Suprapubic skin (tissue), 4 donors: ENCODE measurements around the gene DIO3. TPM values are rescaled to one million over a fixed set of nuclear protein-coding genes. Genes with fewer than 3 reads are reported as not detected.

Source experiments
- DNase-seq, 2 donors: peaks; one replicate each; pipeline ENCODE4 v3.0.0-alpha.2; 2019; ENCODE audit warnings: low spot score in 2 of 2
- H3K27ac ChIP-seq: fragments of 200-600 bp; sonication (generic); one replicate; pipeline ENCODE4 v1.5.1; 2019
- H3K27me3 ChIP-seq: fragments of 200-600 bp; sonication (generic); one replicate; pipeline ENCODE4 v1.5.1; 2019
- H3K36me3 ChIP-seq: fragments of 200-600 bp; sonication (generic); one replicate; pipeline ENCODE4 v1.5.1; 2019
- H3K4me1 ChIP-seq: fragments of 200-600 bp; sonication (generic); one replicate; pipeline ENCODE4 v1.5.1; 2019
- H3K4me3 ChIP-seq: fragments of 200-600 bp; sonication (generic); one replicate; pipeline ENCODE4 v1.5.1; 2019; ENCODE audit warnings: mild to moderate bottlenecking
- H3K9me3 ChIP-seq: fragments of 200-600 bp; sonication (generic); one replicate; pipeline ENCODE4 v1.5.1; 2019
- CTCF ChIP-seq, 2 donors: fragments of 200-600 bp in 1 of 2; fragments of 450-650 bp in 1 of 2; sonication (generic) in 1 of 2; IDR thresholded peaks; one replicate each; pipeline ENCODE4 v1.5.1; 2016 to 2019; ENCODE audit warnings: antibody characterized with exemption in 2 of 2, mild to moderate bottlenecking in 1 of 2, moderate library complexity in 1 of 2
- EP300 ChIP-seq: sonication (generic); formaldehyde crosslinking; IDR thresholded peaks from one replicate; pipeline ENCODE4 v1.6.1; 2017; ENCODE audit warnings: antibody characterized with exemption
- POLR2A ChIP-seq, 2 donors: fragments of 450-650 bp; IDR thresholded peaks; one replicate each; pipeline ENCODE4 v1.6.1; 2017; ENCODE audit warnings: antibody characterized with exemption in 2 of 2, mild to moderate bottlenecking in 2 of 2, moderate library complexity in 2 of 2
- POLR2AphosphoS5 ChIP-seq, 3 donors: sonication (generic); formaldehyde crosslinking; IDR thresholded peaks; one replicate each; pipeline ENCODE4 v1.6.1; 2017; ENCODE audit warnings: antibody characterized with exemption in 3 of 3
- WGBS: methylation state at CpG from one replicate; pipeline ENCODE4 v1.1.5; 2018; 5-methylcytosine and 5-hydroxymethylcytosine counted together
- total RNA-seq, 4 donors: library from RNA; depleted of rRNA; stranded (reverse); fragments of >200 nt; gene quantifications; one replicate each; pipeline ENCODE4 v1.1.0, GENCODE V29; 2016

DIO3 gene
- total RNA-seq = under 1 TPM; 0.44 to 0.89 (median 0.82) TPM

- no peaks in the 10 kb centered on the region for H3K9me3 ChIP-seq
- peaks cover 97% of the 10 kb centered on the region for H3K27me3 ChIP-seq
- WGBS = 19% methylated on average over 45 of the region's 73 CpGs
- no peak for DNase-seq
- TF ChIP-seq CTCF (IDR thresholded peaks at IDR 0.05) (no peak), POLR2AphosphoS5 (IDR thresholded peaks at IDR 0.05) (no peak), POLR2A (IDR thresholded peaks at IDR 0.05) (no peak), EP300 (no peak)
- no peaks in the 10 kb centered on the region for H3K36me3 ChIP-seq
- H3K4me3 ChIP-seq = peak within 1 kb of the TSS; percentile 50
- H3K27ac ChIP-seq = no peak within 1 kb of the TSS
- H3K4me1 ChIP-seq = peaks cover 36% of the 10 kb centered on the region
These were observed at the start of gene DIO3 for GRCh38 chr14:101561145-101561896. Gene DIO3 (plus strand): TSS chr14:101561495.

GRCh38 chr14:101511620-101512375 is 49.5 kb upstream of the DIO3 start:
- TF ChIP-seq POLR2AphosphoS5 (IDR thresholded peaks at IDR 0.05) (no peak), EP300 (no peak), POLR2A (IDR thresholded peaks at IDR 0.05) (no peak), CTCF (IDR thresholded peaks at IDR 0.05) (no peak)
- no peak for DNase-seq
- H3K27ac ChIP-seq = no peak overlapping the region
- no peaks in the 10 kb centered on the region for H3K9me3 ChIP-seq
- H3K27me3 ChIP-seq = no peaks in the 10 kb centered on the region
- no peak overlapping the region for H3K4me3 ChIP-seq
- H3K36me3 ChIP-seq = no peaks in the 10 kb centered on the region
- 57% methylated on average over 19 of the region's 20 CpGs for WGBS
- peaks cover 5% of the 10 kb centered on the region for H3K4me1 ChIP-seq

- Histone ChIP-seq H3K36me3 (no peaks in the 10 kb centered on the region), H3K27ac (no peak overlapping the region), H3K9me3 (no peaks in the 10 kb centered on the region), H3K27me3 (no peaks in the 10 kb centered on the region), H3K4me1 (peaks cover 4% of the 10 kb centered on the region), H3K4me3 (no peak overlapping the region)
- TF ChIP-seq EP300 = no peak
- no peak for DNase-seq
- 100% methylated on average over 1 of the region's 9 CpGs for WGBS
These were observed 49.0 kb upstream of the DIO3 start for GRCh38 chr14:101512376-101512695.

GRCh38 chr14:101514136-101514535 is 47.2 kb upstream of the DIO3 start:
- WGBS = 77% methylated on average over 4 of the region's 5 CpGs
- no peak for DNase-seq
- no peaks in the 10 kb centered on the region for H3K36me3 ChIP-seq
- no peak overlapping the region for H3K4me3 ChIP-seq
- H3K9me3 ChIP-seq = no peaks in the 10 kb centered on the region
- no peak overlapping the region for H3K27ac ChIP-seq
- H3K27me3 ChIP-seq = no peaks in the 10 kb centered on the region
- no peak for TF ChIP-seq POLR2A (IDR thresholded peaks at IDR 0.05)
- TF ChIP-seq POLR2AphosphoS5 (IDR thresholded peaks at IDR 0.05) = no peak
- no peak for TF ChIP-seq CTCF (IDR thresholded peaks at IDR 0.05)
- TF ChIP-seq EP300 = no peak
- peaks cover 22% of the 10 kb centered on the region for H3K4me1 ChIP-seq

- Histone ChIP-seq H3K36me3 (no peaks in the 10 kb centered on the region), H3K4me1 (peaks cover 44% of the 10 kb centered on the region), H3K4me3 (no peak overlapping the region), H3K9me3 (no peaks in the 10 kb centered on the region), H3K27ac (no peak overlapping the region), H3K27me3 (no peaks in the 10 kb centered on the region)
- DNase-seq = no peak
- WGBS = 82% methylated on average over 9 of the region's 9 CpGs
- TF ChIP-seq POLR2A (IDR thresholded peaks at IDR 0.05) (no peak), CTCF (IDR thresholded peaks at IDR 0.05) (no peak), POLR2AphosphoS5 (IDR thresholded peaks at IDR 0.05) (no peak), EP300 (no peak)
These were observed 44.9 kb upstream of the DIO3 start for GRCh38 chr14:101516401-101516800.
